SH-SY5Y (cell line): ENCODE measurements around the gene INSL3.

ENCODE experiments used
- GATA2 ChIP-seq: IDR thresholded peaks from 2 replicates; pipeline ENCODE4 v1.6.1; 2011; ENCODE audit warnings: mild to moderate bottlenecking, low read depth, low read length
- GATA3 ChIP-seq: IDR thresholded peaks from 2 replicates; pipeline ENCODE4 v1.6.1; 2011; ENCODE audit warnings: low read depth, mild to moderate bottlenecking, low read length, moderate library complexity

DNA sequence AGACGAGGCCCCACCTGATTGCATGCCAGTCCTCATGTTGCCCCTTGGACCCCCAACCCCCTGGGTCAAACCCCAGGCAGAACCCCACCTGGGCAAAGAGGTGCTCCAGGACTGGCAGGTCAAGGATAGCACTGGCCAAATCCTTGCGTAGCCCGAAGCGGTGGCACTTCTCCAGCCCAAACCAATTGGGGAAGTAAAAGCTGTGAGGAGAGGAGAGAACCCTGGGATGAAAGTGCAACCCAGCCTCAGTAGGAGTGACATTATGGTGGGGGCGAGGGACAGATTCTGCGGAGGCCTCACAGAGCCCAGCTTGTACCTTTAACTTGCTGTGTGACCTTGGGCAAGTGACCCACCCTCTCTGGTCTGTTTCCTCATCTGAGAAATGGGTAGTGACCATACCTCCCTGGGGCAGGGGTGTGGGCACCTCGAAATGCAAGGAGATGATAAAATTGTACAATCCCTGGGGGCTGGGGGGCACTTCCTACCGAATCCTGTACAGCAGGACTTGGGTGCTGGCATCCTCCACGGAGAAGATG lies 22.0 kb upstream of the INSL3 start:
- TF ChIP-seq GATA3, result no peak
- TF ChIP-seq GATA2, result no peak
